ENCODE measurements around the gene RIPOR3.
"Not testable (repeated sequence)": the region's sequence is repeated elsewhere in the genome, so short reads cannot be mapped to it uniquely, and the experiment has no call there.

Gene RIPOR3

DNA sequence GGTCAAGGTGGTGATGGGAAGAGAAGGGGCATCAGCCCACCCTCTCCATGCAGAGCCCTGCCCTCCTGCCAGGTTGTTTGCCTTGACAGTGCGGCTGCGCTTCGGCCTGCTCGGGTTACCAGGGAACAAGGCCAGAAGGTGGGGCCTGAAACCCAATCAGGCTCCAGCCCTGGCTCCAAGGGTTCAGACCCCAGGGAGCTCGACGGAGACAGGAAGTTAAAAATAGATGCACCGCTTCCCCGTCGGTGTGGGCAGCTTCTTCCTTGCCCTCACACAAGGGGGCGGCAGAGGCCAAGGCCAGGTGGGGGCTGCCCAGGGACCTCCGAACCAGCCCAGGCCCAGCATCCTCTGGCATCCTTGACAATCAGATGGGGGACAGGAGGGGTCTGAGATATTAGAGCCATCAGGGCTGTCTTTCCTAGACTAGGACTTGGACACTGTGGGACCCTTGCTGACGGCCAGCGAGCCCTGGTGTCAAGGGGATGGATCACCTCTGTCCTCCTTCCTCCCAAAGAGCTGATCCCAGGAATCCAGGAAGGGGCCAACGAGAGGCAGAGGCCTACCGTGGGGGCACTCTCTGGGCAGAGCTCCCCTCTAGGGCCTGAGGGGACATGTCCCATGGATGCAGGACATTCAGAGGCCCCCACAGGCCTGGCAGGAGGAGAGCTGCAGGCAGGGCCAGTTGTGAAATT is 65.2 kb downstream of the RIPOR3 start:
- Histone ChIP-seq H3K4me1 (ENCODE audit: insufficient read depth, low read length, severe bottlenecking) (no peaks in the 10 kb centered on the region), H3K27ac (ENCODE audit: low read depth, low read length, poor library complexity, severe bottlenecking) (no peak overlapping the region), H3K9me2 (ENCODE audit: low read depth, low read length) (no peaks in the 10 kb centered on the region), H4K20me1 (ENCODE audit: insufficient read depth, low read length) (no peaks in the 10 kb centered on the region), H3K9ac (ENCODE audit: low read length) (no peak overlapping the region), H3K79me2 (ENCODE audit: insufficient read depth, low read length) (no peaks in the 10 kb centered on the region), H3K4me3 (ENCODE audit: low read depth, low read length, poor library complexity, severe bottlenecking) (no peak overlapping the region), H2AFZ (ENCODE audit: low read length) (no peak overlapping the region), H3K4me2 (ENCODE audit: low read length) (no peak overlapping the region), H3K9me3 (ENCODE audit: low read length) (peaks cover 2% of the 10 kb centered on the region; the same call in 1 of the 2 replicates), H3K27me3 (ENCODE audit: insufficient read depth, low read length) (peaks cover 3% of the 10 kb centered on the region; the same call in 1 of the 2 replicates), H3K36me3 (ENCODE audit: insufficient read depth, low read length) (no peaks in the 10 kb centered on the region; the same call in 1 of the 2 replicates), H3F3A (ENCODE audit: insufficient read depth, low read length) (no peaks in the 10 kb centered on the region)
- TF ChIP-seq, protein P1, sequence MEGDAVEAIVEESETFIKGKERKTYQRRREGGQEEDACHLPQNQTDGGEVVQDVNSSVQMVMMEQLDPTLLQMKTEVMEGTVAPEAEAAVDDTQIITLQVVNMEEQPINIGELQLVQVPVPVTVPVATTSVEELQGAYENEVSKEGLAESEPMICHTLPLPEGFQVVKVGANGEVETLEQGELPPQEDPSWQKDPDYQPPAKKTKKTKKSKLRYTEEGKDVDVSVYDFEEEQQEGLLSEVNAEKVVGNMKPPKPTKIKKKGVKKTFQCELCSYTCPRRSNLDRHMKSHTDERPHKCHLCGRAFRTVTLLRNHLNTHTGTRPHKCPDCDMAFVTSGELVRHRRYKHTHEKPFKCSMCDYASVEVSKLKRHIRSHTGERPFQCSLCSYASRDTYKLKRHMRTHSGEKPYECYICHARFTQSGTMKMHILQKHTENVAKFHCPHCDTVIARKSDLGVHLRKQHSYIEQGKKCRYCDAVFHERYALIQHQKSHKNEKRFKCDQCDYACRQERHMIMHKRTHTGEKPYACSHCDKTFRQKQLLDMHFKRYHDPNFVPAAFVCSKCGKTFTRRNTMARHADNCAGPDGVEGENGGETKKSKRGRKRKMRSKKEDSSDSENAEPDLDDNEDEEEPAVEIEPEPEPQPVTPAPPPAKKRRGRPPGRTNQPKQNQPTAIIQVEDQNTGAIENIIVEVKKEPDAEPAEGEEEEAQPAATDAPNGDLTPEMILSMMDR (IDR thresholded peaks at IDR 0.05; ENCODE audit: low read length) = peak; percentile 66
- TF ChIP-seq EZH2 (IDR thresholded peaks at IDR 0.05; ENCODE audit: borderline replicate concordance, low read length) = no peak

DNA sequence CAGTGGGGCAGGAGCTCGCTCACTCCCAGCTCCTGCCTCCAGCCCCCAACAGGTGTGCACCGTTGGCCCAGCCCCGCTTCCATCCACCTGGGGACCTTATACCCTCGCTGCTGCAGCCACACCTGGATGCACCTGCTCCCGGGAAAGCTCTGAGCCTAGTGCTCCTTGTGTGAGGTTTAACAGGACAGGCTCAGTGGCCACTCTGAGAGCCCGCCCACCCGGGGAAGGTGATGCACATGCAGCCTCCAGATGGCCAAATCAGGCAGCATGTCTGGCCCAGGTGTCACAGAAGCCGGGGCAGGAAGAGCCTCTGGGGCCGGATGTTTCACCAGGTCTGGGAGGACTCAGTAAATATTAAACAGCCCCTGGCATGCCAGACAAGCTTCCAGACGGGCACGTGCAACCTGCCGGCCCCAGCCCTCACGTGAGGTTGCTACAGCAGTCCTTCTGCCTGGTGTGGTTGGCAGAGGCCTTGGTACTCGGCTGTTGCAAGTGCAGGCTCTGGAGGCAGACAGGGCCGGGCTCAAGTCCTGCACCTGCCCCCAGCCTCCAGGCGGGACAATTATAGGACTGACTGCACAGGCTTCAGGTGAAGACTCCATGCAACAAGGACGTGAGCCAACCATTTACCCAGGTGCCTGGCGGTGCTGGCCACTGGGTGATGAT is 66.9 kb downstream of the RIPOR3 start:
- no peak for TF ChIP-seq EZH2 (IDR thresholded peaks at IDR 0.05; ENCODE audit: borderline replicate concordance, low read length)
- TF ChIP-seq, protein P1 (IDR thresholded peaks at IDR 0.05; ENCODE audit: low read length) = no peak

DNA sequence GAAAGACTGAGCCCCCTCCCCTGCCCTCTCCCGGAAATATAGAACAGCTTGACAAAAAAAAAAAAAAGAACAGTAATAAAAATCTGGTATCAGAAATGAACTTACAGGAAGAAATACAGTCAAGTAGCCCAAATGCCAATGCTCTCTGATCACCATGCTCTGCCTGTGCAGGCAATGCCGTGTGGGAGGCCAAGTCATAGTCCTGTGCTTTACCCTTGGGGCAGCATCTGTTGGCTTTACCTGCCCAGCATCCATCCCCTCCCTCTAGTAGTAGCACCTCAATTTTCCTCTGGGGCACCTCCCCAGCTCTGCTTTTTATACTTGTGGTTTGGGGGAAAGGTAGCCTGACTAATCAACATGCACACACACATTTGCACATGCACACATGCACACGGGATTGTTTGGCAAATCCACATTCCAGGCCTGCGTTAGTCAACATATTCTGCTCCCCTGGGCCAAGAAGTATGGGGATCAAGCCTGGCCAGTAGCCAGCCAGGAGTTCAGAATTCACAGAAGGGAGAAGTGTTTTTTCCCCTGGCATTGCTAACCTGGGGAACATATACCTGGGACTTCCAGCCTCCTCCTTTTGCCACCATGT is 70.2 kb downstream of the RIPOR3 start:
- Histone ChIP-seq H3K9ac (ENCODE audit: low read length) (no peak overlapping the region), H4K20me1 (ENCODE audit: insufficient read depth, low read length) (no peaks in the 10 kb centered on the region), H3K27ac (ENCODE audit: low read depth, low read length, poor library complexity, severe bottlenecking) (no peak overlapping the region), H3K79me2 (ENCODE audit: insufficient read depth, low read length) (no peaks in the 10 kb centered on the region), H2AFZ (ENCODE audit: low read length) (no peak overlapping the region), H3F3A (ENCODE audit: insufficient read depth, low read length) (no peaks in the 10 kb centered on the region), H3K4me3 (ENCODE audit: low read depth, low read length, poor library complexity, severe bottlenecking) (no peak overlapping the region), H3K4me1 (ENCODE audit: insufficient read depth, low read length, severe bottlenecking) (no peaks in the 10 kb centered on the region), H3K9me2 (ENCODE audit: low read depth, low read length) (no peaks in the 10 kb centered on the region), H3K9me3 (ENCODE audit: low read length) (peaks cover 4% of the 10 kb centered on the region; the same call in 1 of the 2 replicates), H3K36me3 (ENCODE audit: insufficient read depth, low read length) (no peaks in the 10 kb centered on the region; the same call in 1 of the 2 replicates), H3K27me3 (ENCODE audit: insufficient read depth, low read length) (peaks cover 6% of the 10 kb centered on the region; the same call in 1 of the 2 replicates), H3K4me2 (ENCODE audit: low read length) (no peak overlapping the region)
- TF ChIP-seq, protein P1 (IDR thresholded peaks at IDR 0.05; ENCODE audit: low read length) = no peak
- no peak for TF ChIP-seq EZH2 (IDR thresholded peaks at IDR 0.05; ENCODE audit: borderline replicate concordance, low read length)

More for the DNA sequence above, 66.9 kb downstream of the RIPOR3 start:
- Histone ChIP-seq H3K9me2 (ENCODE audit: low read depth, low read length) (no peaks in the 10 kb centered on the region), H2AFZ (ENCODE audit: low read length) (no peak overlapping the region), H3F3A (ENCODE audit: insufficient read depth, low read length) (no peaks in the 10 kb centered on the region), H4K20me1 (ENCODE audit: insufficient read depth, low read length) (no peaks in the 10 kb centered on the region), H3K9ac (ENCODE audit: low read length) (no peak overlapping the region), H3K36me3 (ENCODE audit: insufficient read depth, low read length) (no peaks in the 10 kb centered on the region; the same call in 1 of the 2 replicates), H3K4me1 (ENCODE audit: insufficient read depth, low read length, severe bottlenecking) (no peaks in the 10 kb centered on the region), H3K9me3 (ENCODE audit: low read length) (peaks cover 4% of the 10 kb centered on the region; the same call in 1 of the 2 replicates), H3K27ac (ENCODE audit: low read depth, low read length, poor library complexity, severe bottlenecking) (no peak overlapping the region), H3K27me3 (ENCODE audit: insufficient read depth, low read length) (peaks cover 6% of the 10 kb centered on the region; the same call in 1 of the 2 replicates), H3K4me3 (ENCODE audit: low read depth, low read length, poor library complexity, severe bottlenecking) (no peak overlapping the region), H3K4me2 (ENCODE audit: low read length) (no peak overlapping the region), H3K79me2 (ENCODE audit: insufficient read depth, low read length) (no peaks in the 10 kb centered on the region)

DNA sequence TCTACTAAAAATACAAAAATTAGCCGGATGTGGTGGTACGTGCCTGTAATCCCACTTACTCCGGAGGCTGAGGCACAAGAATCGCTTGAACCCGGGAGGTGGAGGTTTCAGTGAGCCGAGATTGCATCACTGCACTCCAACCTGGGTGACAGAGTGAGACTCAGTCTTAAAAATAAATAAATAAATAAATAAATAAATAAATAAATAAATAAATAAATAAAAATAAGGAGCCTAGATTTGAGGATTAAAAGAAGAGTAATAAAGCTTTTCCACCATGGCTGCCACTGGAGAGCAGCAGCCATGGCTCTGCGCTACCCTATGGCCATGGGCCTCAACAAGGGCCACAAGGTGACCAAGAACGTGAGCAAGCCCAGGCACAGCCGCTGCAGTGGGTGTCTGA is 70.9 kb downstream of the RIPOR3 start:
- not testable (repeated sequence) for H3K4me3 ChIP-seq (ENCODE audit: low read depth, low read length, poor library complexity, severe bottlenecking); H4K20me1 ChIP-seq (ENCODE audit: insufficient read depth, low read length); H3K9me2 ChIP-seq (ENCODE audit: low read depth, low read length); H2AFZ ChIP-seq (ENCODE audit: low read length); H3K9ac ChIP-seq (ENCODE audit: low read length); H3K4me1 ChIP-seq (ENCODE audit: insufficient read depth, low read length, severe bottlenecking); H3K9me3 ChIP-seq (ENCODE audit: low read length); H3F3A ChIP-seq (ENCODE audit: insufficient read depth, low read length); H3K27ac ChIP-seq (ENCODE audit: low read depth, low read length, poor library complexity, severe bottlenecking); H3K36me3 ChIP-seq (ENCODE audit: insufficient read depth, low read length); H3K79me2 ChIP-seq (ENCODE audit: insufficient read depth, low read length); H3K4me2 ChIP-seq (ENCODE audit: low read length); H3K27me3 ChIP-seq (ENCODE audit: insufficient read depth, low read length)
